GM21529 (cell line): ENCODE measurements around the gene HCN1.
"Not testable (repeated sequence)": the region's sequence is repeated elsewhere in the genome, so short reads cannot be mapped to it uniquely, and the experiment has no call there.

Experiments
- ATAC-seq: cut with Tn5 transposase; IDR thresholded peaks from one replicate; pipeline ENCODE4 v1.9.1; 2021; ENCODE audit not compliant: unreplicated experiment

Gene HCN1

GRCh38 chr5:45312627-45313026 is 383.6 kb downstream of the HCN1 start:
- ATAC-seq, result not testable (repeated sequence)

GRCh38 chr5:45295231-45295630 is 400.9 kb downstream of the HCN1 start:
- no peak for ATAC-seq

GRCh38 chr5:45288746-45289145 is 407.4 kb downstream of the HCN1 start:
- ATAC-seq, result no peak

- ATAC-seq, result no peak
These were observed 411.7 kb downstream of the HCN1 start for GRCh38 chr5:45284436-45284835.

GRCh38 chr5:45281081-45281480 is 415.1 kb downstream of the HCN1 start:
- ATAC-seq, result no peak

GRCh38 chr5:45279109-45279508 is 417.1 kb downstream of the HCN1 start:
- no peak for ATAC-seq

GRCh38 chr5:45277860-45278259 is 418.3 kb downstream of the HCN1 start:
- ATAC-seq, result no peak

- no peak for ATAC-seq
These were observed 421.9 kb downstream of the HCN1 start for GRCh38 chr5:45274241-45274640.

GRCh38 chr5:45271626-45272025 is 424.6 kb downstream of the HCN1 start:
- ATAC-seq, result no peak

- no peak for ATAC-seq
These were observed 431.7 kb downstream of the HCN1 start for GRCh38 chr5:45264447-45264846.

- ATAC-seq, result no peak
These were observed 434.1 kb downstream of the HCN1 start for GRCh38 chr5:45262061-45262590.

GRCh38 chr5:45261125-45261524 is 435.1 kb downstream of the HCN1 start:
- no peak for ATAC-seq

GRCh38 chr5:45260292-45260691 is 435.9 kb downstream of the HCN1 start:
- no peak for ATAC-seq

- no peak for ATAC-seq
These were observed 443.2 kb downstream of the HCN1 start for GRCh38 chr5:45252978-45253377.

- no peak for ATAC-seq
These were observed 443.6 kb downstream of the HCN1 start for GRCh38 chr5:45252541-45252940.

- ATAC-seq, result no peak
These were observed 470.6 kb downstream of the HCN1 start for GRCh38 chr5:45225571-45226031.

- no peak for ATAC-seq
These were observed 490.7 kb downstream of the HCN1 start for GRCh38 chr5:45205403-45205961.
